ENCODE results near the gene MEF2D.

MEF2D gene

DNA sequence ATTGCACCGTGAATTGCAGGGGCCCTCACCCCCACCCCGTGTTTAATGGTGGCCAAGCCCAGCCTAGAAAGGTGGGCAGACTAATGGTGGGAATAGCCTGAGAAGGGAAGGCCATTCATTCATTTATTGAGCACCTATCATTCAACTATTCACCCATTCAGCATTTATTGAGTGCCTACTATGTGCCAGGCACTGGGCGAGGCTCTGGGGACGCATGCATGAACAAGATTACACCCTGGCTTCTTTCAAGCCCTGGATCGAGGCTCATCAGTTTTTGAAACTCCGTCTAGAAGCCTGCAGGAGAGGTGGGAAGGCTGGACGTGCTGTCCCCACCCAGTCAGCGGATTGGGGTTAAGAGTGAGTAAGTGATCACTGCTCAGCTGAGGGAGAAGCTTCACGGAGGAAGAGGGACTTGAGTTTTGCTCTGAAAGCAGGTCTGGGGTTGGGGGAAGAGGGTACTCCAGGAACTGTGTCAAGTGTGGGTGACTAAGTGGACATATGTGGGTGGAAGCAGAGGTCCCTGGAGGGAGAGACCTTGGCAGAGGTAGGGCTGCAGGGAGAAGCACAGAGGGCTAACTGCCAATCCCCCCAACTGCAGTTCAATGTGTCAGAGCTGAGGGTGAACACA lies 35.6 kb downstream of the MEF2D start:
- DNase-seq: no peak

DNA sequence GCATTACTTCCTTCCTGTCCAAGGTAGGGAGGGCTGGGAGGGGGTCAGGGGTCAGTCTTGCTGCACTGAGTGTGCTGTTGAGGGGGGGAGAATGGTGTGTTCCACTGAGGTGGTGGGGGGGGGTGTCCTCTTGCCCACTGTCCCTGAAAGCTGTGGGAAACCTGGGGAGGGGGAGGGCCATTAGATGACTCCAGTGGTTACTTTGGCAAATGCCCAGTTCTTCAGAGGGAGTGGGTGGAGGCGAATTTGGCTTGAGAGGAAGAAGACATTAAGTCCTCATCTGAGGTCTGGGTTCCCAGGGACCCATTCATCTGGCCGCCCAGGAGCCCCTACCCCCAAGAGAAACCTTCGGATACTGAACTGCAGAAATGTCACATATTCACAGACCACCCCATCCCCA lies 36.2 kb downstream of the MEF2D start:
- DNase-seq: peak; percentile 17

DNA sequence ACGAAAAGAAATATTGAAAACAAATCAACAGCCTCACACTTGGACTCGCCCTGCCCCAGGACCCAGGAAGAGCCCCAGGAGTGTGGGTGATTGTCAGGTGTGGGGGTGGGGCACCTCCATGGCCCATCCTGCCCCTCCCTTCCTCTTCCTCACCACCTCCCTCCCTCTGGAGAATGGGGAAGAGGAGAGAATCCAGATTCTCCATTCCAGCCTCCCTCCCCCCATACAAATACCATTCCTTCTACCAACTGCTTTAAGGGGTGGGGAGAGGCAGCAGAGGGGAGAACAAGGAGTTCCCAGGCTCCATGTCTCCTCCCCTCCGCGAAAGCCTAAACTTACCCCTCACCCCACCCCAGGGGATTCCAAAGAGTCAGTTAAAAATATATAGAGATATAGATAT lies 36.7 kb downstream of the MEF2D start:
- DNase-seq: no peak

DNA sequence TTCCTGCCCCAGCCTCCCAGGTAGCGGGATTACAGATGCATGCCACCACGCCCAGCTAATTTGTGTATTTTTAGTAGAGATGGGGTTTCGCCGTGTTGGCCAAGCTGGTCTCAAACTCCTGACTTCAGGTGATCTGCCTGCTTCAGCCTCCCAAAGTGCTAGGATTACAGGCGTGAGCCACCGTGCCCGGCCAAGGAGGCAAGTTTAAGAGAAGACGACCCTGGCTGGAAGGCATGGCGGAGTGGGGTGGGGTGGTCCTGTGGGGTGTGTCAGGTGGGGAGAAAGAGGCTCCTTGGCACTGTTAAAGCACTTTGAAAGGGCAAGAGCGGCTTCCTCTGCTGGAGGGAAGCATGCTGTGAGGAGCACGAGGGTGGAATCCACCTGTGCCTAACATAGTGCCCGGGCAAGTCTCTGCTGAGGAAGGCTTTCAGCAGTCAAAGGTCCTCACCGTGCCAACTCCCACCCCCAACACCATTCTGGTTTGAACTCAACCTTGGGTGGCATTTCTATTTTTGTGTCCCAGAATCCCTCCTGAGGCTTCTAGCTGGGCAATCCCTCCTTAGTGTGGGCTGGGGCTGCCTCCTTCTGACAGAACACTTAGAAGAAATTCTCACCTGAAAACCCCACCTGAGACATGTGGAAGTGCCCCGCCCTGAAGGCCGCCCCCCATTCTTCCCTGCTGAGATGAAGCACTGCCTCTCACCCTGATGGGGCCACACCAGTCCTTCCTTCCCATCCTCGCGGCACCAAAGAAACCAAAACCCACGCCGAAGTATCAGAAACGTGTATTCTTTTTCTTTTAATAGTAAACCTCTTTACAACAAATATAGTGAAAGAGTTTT lies 37.4 kb downstream of the MEF2D start:
- no peak for DNase-seq

DNA sequence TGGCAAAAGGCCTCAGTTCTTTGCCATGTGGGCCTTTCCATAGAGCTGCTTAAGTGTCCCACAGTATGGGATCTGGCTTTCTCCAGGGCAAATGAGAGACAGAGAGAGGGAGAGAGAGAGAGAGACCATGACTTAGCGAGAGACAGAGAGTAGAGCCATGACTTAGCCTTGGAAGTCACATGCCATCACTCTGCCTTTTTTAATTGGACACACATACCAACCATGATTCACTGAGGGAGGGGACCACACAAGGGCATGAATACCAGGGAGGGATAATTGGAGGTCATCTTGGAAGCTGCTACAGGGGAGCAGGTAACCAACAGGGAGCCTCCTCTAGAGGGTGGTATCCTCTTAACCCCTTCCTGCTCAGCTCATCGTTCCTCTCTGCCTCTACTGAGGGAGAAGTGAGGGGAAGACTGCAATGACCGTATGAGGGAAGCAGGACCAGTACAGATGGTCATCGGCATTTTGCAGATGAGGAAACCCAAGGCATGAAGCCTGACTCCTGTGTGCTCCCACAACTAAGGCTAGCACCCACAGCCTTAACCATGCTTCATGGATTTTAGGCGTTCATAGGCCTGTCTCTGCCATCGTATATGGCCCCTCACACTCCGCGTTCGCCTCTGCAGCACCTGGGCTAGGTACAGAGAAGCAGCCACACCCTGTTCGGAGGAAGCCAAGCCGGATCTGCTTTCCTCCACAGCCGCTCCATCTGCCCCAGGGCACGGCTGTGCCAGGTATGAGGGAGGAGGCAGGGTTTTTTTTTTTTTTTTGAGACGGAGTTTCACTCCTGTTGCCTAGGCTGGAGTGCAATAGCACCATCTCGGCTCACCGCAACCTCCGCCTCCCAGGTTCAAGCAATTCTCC lies 38.6 kb downstream of the MEF2D start:
- no peak for DNase-seq

DNA sequence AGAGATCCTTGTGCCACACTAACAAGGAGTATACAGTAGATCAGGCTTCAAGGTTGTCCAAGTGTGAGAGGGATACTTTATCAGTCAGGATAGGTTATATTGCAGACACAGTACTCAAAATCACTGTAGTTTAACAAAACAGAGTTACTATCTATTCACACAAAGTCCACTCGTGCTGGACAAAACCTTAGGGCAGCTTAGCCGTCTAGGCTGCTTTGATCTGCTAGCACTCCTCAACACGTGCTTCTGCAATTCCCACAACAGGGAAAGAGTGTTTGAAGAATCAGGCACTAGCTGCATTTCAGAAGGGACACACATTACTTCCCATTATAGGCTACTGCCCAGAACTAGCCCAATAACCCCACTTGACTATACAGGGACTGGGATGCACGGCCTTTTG lies 39.5 kb downstream of the MEF2D start:
- DNase-seq: no peak

DNA sequence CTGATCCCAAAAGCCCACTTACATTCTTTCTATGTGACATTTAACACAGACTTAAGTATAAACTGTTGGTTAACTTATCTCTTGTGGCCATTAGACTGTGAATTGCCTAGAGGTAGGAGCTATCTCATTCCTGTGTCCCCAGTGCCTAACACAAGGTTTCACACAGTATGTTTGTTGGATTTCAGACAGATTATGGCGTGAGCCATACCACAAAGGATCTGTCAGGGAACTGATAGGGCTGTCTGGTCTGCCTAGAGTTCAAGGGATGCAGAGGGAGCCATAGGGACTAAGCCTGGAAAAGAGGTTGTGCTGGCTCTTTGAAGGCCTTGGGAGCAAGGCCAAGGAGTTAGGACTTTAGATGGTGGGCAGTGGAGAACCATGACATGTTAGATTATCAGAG lies 40.0 kb downstream of the MEF2D start:
- DNase-seq: no peak

DNA sequence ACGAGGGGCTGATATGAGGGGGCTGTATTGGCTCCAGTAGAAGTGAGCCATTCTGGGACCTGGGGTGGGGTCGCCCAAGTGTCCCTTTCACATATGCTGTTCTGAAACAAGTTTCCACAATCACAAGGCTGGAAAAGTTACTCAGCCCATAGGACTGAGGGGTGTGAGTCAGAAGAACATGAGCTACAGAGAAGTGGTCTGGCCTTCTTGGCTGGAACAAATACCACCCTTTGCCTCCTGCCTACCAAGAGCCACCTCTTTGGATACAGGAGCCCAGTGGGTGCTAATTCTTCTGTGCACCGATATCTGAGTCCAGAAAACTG lies 42.4 kb downstream of the MEF2D start:
- no peak for DNase-seq

DNA sequence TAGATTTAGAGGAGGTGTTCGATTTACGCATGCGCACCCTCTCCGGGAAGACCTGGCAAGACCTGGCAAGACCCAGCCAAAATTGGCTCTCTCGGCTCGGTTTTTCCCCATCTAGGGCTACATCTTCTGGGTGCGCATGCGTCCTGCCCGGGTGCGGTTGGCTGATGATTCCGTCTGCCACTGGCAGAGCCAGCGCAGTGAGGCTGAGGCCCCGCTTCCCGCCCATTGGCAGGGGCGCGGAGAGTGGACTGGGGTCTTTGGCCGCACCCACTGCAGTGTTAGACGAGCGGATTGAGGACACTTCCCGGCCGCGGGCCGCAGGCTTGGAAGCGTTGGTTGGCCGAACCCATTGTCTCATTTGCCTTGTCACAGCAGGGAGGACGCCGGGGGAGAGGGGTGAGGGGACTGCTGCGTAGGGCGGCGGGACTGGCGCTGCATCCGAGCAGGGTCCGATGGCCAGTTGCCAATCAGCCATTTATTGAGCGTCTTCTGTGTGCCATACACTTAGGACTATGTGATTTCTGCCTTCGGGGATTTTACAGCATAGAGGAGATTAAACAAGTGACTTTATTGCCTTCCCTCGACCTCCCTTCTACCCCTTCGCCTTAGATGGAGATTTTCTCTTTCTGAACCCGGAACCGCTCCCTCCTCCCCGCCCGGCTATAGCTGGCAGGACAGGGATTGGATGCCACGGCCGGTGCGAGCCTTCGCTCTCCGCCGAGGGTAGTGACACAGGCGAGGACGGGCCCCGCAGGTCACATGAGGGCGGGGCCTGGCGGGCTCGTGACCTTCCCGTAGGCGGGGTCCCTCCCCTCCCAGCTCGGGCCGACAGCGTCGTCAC lies 43.7 kb downstream of the MEF2D start:
- peak; percentile 97 for DNase-seq

DNA sequence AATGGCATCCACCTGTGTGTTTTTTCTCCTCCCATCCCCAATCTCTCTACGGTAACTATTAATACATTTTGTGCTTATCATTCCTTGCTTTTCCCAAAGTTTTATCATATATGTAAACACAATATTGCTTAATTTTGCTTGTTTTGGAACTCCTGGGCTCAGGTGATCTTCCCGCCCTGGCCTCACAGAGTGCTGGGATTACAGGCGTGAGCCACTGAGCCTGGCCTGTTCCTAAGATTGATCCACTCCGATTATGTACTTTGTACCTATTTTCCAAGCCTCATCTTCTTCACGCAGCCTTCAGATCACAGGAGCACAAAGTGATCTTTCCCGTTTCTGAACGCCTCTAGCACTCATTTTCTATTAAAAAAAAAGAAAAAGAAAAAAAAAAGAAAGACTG lies 45.2 kb downstream of the MEF2D start:
- no peak for DNase-seq

DNA sequence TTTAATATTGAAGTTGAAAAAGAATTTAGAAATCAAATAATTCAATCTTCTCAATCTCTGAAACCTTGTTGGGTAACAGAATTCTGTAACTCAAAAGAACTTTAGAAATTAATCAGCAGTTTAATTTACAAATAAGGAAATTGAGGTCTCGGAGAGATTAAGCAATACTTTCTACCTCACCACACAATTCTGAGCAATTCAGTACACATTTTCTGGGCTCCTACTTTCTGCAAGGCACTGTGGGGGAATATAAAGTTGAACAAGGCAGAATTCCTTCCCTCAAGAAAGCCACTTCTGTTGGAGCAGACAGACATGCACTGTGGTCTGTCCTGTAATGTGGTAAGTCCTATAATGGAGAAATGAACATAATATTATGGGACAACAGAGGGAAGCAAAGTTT lies 47.7 kb downstream of the MEF2D start:
- DNase-seq: no peak

DNA sequence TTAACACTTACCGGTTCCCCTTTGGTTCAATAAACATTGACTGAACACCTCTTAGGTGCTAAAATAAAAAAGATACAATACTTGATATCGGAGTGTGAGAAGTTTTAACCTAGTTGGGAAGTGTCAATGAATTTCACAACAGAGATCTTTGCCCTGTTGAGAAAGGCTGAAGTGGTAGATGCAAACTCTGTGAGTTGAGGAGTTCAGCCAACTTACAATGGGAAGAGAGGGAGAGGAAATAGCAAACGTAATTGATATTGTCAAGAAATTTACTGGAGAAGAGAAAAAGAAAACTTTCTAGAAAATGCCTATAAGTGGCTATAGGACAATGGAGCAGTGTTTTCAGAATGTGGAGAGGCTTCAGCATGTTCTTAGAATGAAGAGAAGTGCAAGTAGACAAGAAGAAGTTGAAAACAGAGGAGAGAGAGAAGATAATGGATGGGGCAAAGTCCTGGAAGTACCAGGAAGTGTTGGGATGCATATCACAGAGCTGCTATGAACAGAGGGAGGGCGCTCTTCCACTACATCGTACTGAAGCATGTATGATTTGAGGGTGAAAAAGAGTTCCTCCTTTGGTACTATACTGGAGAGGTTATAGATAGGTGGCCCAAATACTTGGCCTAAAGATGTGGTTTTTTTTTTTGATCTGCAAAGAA lies 48.9 kb downstream of the MEF2D start:
- no peak for DNase-seq

DNA sequence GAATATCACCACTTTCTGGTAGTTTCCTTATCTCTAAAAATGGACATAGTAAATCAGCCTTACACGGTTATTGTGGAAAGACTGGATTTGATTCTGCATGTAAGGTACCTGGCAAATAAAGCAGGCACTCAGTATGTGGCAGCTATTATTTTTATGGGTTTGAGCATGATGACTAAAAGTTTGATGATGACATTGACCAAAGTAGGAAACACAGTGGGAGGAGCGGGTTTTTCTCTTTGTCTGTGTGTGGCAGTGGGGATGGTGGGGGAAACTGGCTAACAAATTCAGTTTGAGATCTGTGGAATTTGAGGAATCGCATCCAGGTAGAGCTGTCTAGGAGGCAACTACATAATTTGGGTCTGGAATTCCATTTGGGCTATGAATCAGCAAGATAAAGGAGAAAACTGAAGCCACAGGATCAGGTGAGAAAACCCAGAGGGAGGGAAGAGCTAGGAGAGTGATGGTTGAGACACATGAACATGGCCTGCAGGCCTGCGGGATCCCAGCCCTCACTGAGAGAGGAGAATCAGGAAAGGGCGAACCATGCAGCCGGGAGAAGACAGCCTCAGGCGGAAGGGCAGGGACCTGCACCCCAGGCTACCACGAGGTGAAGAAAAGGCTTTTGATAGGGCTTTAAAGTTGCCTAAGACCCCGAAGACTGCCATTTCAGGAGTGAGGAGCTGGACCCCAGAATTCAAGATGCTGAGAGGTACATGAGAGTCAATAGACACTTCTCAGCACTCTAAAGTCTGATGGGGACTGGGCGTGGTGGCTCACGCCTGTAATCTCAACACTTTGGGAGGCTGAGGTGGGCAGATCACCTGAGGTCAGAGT lies 52.2 kb downstream of the MEF2D start:
- no peak for DNase-seq

DNA sequence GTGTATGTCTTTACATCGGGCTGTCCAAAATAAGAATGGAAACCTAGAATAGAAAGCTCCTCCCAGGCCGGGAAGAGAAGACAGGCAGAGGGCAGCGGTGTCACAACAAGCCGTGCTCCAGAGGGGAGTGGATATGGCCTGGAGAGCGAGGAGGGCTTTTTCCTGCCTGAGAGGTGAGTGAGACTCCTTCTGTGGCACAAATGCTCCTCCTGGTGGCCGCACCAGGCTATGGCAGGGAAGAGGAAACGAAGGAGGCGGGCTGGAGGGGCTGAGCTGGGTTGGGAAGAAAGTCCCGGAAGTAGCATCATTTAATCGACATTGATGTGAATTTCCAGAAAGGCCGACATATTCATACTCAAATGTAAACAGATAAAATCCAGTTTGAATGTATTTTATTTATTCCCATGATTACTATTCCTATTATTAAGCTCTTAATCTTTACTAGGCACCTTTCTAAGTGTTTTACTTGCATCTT lies 54.7 kb downstream of the MEF2D start:
- DNase-seq: peak; percentile 72

DNA sequence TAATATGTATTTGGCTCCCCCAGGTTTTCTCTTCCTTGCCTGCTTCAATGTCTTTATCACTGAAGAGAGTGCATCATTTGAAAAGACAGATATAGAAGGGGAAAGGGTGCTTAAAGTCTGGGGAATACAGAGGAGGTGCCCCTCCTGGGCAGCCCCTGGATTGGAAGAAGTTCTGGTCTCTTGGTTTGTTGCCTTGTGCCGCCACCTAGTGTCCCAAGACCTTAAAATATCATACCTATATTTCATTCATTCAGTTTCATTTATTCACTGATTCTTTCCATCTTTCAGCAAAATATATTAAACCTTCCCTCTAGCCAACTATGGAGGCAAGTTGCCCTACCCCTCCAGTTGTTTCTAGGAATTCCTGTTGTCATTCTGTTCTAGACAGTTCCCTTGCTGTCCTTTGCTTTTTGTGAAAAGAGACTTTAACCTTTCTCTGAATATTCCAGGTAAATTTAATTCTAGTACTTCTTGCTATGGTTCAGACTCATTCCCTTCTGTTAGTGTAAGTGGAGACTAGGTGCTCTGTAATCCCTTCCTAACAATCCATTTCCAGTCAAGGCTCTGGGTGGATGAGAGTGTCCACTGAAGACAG lies 56.1 kb downstream of the MEF2D start:
- no peak for DNase-seq

DNA sequence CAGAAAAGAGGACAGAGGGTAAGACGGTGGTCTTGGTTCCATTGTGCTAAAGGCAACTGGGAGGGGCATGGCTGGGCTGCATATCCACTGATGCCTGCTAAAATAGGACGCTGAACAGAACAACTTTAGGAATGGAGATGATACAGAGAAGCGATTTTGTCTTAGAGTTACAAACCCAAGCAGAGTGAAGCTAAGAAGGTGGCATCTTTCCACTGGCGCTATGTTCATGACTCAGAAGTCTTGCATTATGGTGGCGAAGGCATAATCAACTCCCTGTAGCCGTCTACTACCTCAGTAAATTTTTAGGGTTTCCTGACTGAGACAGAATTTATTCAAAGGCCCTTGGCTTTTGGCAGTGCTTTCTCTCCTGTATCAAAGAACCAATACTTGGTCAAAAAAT lies 57.3 kb downstream of the MEF2D start:
- DNase-seq: no peak

DNA sequence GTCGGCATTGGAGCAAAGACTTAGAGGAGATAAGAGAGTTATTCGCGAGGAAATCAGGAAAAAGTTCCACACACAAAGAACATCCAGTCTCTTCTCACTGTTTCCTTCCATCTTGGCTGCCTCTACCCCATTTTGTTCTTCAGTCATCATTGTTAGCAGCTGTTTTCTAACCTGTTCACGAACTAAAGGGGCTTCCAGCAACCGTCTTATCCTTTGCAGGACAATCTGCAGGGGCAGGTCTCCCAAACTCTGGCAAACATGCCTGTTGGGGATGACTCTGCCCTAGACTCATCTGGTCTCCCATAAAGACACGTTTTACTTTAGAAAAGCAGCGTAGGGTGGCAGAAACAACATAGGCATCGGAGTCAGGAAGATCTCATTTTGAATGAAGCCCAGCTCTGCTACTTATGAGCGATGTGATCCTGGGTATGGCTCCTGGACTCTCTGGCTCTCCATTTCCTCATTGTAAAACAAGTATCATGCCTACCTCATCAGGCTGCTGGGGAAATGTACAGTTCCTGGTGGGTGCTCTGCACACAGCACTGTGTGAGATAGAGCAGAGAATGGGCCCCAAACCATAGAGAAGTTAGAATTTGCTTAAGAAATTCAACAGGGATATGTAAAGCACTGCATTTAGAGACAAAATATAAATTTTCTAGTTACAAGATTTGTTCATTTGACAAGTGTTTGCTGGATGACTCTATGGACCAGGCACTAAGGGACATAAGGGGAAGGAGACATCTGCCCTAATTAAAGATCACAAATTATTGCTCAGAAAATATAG lies 59.7 kb downstream of the MEF2D start:
- no peak for DNase-seq

DNA sequence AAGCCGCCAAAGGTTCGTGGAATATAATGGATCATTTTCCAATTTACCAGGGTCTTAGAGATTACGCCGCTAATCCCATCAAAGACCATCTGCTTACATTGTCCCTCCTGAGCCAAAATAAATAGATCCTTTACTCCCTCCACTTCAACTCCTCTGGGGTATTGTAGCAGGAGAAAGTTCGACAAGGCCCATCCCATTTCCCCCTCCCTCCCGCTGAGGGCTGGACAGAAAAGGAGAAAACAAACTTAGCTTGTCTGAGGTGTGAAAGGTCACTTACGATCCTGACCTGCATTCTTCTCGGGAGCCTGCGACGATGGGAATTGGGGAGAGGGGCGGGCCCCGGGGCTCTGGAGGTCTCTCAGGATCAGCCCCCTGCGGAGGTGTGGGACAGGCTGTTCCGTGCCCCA lies 60.8 kb downstream of the MEF2D start:
- DNase-seq: no peak

DNA sequence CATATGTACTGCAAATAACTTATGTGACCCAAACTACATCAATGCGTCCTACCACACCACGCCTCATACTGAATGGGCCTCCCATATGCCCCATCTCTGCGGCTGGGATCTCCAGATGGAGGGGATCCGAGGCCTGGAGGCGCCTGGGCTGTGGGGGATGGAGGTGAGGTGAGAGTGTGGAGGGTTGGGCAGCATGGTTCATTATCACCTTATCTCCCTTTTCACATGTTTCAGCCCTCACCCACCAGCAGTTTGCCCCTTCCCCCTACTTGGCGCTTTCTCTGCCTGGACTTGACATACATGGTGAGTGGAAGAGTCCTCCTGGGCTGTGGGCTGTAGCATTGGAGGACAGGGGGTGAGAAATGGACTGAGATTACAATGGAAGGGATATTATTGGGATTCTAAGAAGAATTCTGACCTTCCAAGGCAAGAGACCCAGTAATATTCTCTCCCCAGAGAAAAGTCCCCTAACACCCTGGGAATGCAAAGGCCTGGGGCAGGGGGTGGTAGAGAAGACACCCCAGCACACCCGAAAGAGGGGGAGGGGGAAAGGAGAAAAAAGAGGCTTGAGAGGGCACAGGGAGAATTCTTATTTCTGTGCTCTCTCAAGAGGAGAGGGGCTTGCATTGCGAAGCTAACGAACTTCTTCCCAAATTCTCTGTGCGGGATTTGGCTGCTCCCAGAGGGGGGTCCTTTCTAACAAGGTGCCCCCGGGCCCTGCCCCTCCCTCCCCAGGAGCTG lies 61.4 kb downstream of the MEF2D start:
- DNase-seq: no peak

Measured in NCI-H2029 treated with DMSO at 0.1 percent for 48 hours (cell line).